Loucy (cell line): ENCODE data around the gene HTRA3.
A peak's percentile ranks its signal among the peaks of the same experiment; 100 is the strongest.

Experiments
- H2AFZ ChIP-seq: fragments of 200-600 bp; sonication (generic); 2 replicates; pipeline ENCODE4 v1.6.0; 2016; ENCODE audit warnings: antibody characterized with exemption, mild to moderate bottlenecking, low read length, moderate library complexity
- H3F3A ChIP-seq: fragments of 200-600 bp; 2 replicates; pipeline ENCODE4 v1.6.0; 2016; ENCODE audit warnings: antibody characterized with exemption, low read depth, mild to moderate bottlenecking
- H3K27me3 ChIP-seq: fragments of 200-600 bp; sonication (generic); 2 replicates; pipeline ENCODE4 v1.6.1; 2014; ENCODE audit warnings: low read length, mild to moderate bottlenecking; ENCODE audit not compliant: insufficient read depth, poor library complexity, severe bottlenecking
- H3K36me3 ChIP-seq: fragments of 200-600 bp; sonication (generic); 2 replicates; pipeline ENCODE4 v1.6.1; 2016; ENCODE audit warnings: low read length; ENCODE audit not compliant: insufficient read depth
- H3K4me1 ChIP-seq: fragments of 200-600 bp; sonication (generic); 2 replicates; pipeline ENCODE4 v1.5.1; 2014; ENCODE audit warnings: low read length, mild to moderate bottlenecking; ENCODE audit not compliant: insufficient read depth, poor library complexity, severe bottlenecking
- H3K4me2 ChIP-seq: fragments of 200-600 bp; sonication (generic); 2 replicates; pipeline ENCODE4 v1.6.0; 2014; ENCODE audit warnings: antibody characterized with exemption, low read length, low read depth, mild to moderate bottlenecking; ENCODE audit not compliant: poor library complexity, severe bottlenecking
- H3K4me3 ChIP-seq: fragments of 200-600 bp; sonication (generic); 2 replicates; pipeline ENCODE4 v1.5.1; 2014; ENCODE audit warnings: low read length, mild to moderate bottlenecking, mixed read lengths; ENCODE audit not compliant: poor library complexity, severe bottlenecking
- H3K79me2 ChIP-seq: fragments of 200-600 bp; sonication (generic); 2 replicates; pipeline ENCODE4 v1.6.1; 2014; ENCODE audit warnings: low read length; ENCODE audit not compliant: insufficient read depth
- H3K9ac ChIP-seq: fragments of 200-600 bp; sonication (generic); 2 replicates; pipeline ENCODE4 v1.6.0; 2014; ENCODE audit warnings: mild to moderate bottlenecking, low read depth, low read length, moderate library complexity; ENCODE audit not compliant: poor library complexity, severe bottlenecking
- H3K9me2 ChIP-seq: fragments of 200-600 bp; sonication (generic); replicated peaks from 2 replicates; pipeline ENCODE4 v1.6.1; 2016; ENCODE audit warnings: low read depth, low read length, mixed read lengths
- H3K9me3 ChIP-seq: fragments of 200-600 bp; sonication (generic); 2 replicates; pipeline ENCODE4 v1.6.1; 2014; ENCODE audit warnings: mild to moderate bottlenecking, antibody characterized with exemption, low read length, low read depth; ENCODE audit not compliant: insufficient read depth
- H4K20me1 ChIP-seq: fragments of 200-600 bp; sonication (generic); 2 replicates; pipeline ENCODE4 v1.6.0; 2014; ENCODE audit warnings: antibody characterized with exemption, low read length, mild to moderate bottlenecking; ENCODE audit not compliant: insufficient read depth, poor library complexity, severe bottlenecking
- CTCF ChIP-seq: fragments of 200-600 bp; sonication (generic); conservative IDR thresholded peaks from 2 replicates; pipeline ENCODE4 v1.5.1; 2014; ENCODE audit warnings: mild to moderate bottlenecking, antibody characterized with exemption, low read length
- EZH2phosphoT487 ChIP-seq: fragments of 200-600 bp; IDR thresholded peaks from 2 replicates; pipeline ENCODE4 v1.6.1; 2018; ENCODE audit warnings: antibody characterized with exemption, mild to moderate bottlenecking, moderate library complexity, borderline replicate concordance

HTRA3 gene

GRCh38 chr4:8278009-8278395 lies 8.4 kb downstream of the HTRA3 start:
- Histone ChIP-seq H3K9ac (no peak overlapping the region), H3K4me3 (no peak overlapping the region), H3K9me2 (no peaks in the 10 kb centered on the region), H4K20me1 (no peaks in the 10 kb centered on the region), H3F3A (no peaks in the 10 kb centered on the region), H3K36me3 (no peaks in the 10 kb centered on the region), H3K79me2 (no peaks in the 10 kb centered on the region), H3K4me1 (no peaks in the 10 kb centered on the region), H3K27me3 (no peaks in the 10 kb centered on the region), H3K9me3 (no peaks in the 10 kb centered on the region), H3K4me2 (no peak overlapping the region), H2AFZ (no peak overlapping the region)
- TF ChIP-seq CTCF (no peak), EZH2phosphoT487 (no peak)

- no peak for TF ChIP-seq CTCF
- no peak for TF ChIP-seq EZH2phosphoT487
- Histone ChIP-seq H4K20me1 (no peaks in the 10 kb centered on the region), H3K4me3 (no peak overlapping the region), H3K9ac (no peak overlapping the region), H3F3A (no peaks in the 10 kb centered on the region), H3K27me3 (no peaks in the 10 kb centered on the region), H3K9me3 (no peaks in the 10 kb centered on the region), H3K36me3 (no peaks in the 10 kb centered on the region), H3K79me2 (no peaks in the 10 kb centered on the region), H3K4me1 (no peaks in the 10 kb centered on the region), H2AFZ (no peak overlapping the region), H3K9me2 (no peaks in the 10 kb centered on the region), H3K4me2 (peak overlapping the region; percentile 35)
Observed at GRCh38 chr4:8278421-8279287, 9.1 kb downstream of the HTRA3 start.

- no peaks in the 10 kb centered on the region for H3K79me2 ChIP-seq
- no peak overlapping the region for H3K4me3 ChIP-seq
- peak overlapping the region; percentile 35 for H3K4me2 ChIP-seq
- no peak overlapping the region for H3K9ac ChIP-seq
- no peaks in the 10 kb centered on the region for H3K36me3 ChIP-seq
- no peaks in the 10 kb centered on the region for H3K9me2 ChIP-seq
- H3K4me1 ChIP-seq = no peaks in the 10 kb centered on the region
- H4K20me1 ChIP-seq = no peaks in the 10 kb centered on the region
- no peaks in the 10 kb centered on the region for H3K27me3 ChIP-seq
- no peaks in the 10 kb centered on the region for H3F3A ChIP-seq
- no peak for TF ChIP-seq CTCF
- H3K9me3 ChIP-seq = no peaks in the 10 kb centered on the region
- no peak overlapping the region for H2AFZ ChIP-seq
Observed at GRCh38 chr4:8279321-8280157, 10.0 kb downstream of the HTRA3 start.
